ENCODE results near the gene CASKIN1.

The CASKIN1 gene

DNA sequence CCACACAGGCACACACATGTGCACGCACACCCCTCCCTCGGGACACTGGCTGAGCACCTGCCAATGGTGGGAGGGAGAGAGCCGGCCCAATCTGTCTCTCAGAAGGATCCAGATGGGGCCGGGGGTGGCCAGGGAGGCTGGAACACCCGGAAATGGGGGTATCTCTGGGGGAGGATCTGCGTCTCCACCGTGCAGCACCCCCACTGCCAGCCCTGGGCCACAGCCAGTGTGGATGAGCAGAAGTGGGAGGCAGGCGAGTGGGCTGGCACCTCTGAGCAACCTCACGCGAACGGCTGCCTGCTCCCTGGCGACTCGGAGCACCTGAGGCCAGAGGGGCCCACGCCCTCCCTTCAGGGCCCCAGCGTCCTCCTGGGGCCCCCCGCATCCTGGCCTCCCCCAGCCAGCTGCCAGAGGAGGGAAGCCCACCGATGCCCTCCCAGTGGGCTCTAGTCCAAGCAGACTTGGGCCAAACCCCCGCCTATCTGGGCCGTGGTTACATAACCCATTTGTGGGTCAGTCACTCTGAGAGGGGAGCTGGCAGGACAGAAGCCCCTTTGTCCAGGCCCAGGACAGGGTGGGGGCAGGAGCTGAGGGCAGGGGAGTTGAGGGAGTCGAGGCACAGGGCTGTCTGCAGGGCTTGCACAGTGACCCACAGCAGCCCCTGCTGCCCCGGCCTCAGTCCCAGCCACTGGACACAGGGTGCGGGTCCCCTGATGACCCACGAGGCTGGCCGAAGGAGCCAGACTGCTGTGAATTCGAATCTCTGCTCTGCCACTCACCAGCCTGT is 5.6 kb downstream of the CASKIN1 start:
- DNase-seq (ENCODE audit: low spot score) = no peak

DNA sequence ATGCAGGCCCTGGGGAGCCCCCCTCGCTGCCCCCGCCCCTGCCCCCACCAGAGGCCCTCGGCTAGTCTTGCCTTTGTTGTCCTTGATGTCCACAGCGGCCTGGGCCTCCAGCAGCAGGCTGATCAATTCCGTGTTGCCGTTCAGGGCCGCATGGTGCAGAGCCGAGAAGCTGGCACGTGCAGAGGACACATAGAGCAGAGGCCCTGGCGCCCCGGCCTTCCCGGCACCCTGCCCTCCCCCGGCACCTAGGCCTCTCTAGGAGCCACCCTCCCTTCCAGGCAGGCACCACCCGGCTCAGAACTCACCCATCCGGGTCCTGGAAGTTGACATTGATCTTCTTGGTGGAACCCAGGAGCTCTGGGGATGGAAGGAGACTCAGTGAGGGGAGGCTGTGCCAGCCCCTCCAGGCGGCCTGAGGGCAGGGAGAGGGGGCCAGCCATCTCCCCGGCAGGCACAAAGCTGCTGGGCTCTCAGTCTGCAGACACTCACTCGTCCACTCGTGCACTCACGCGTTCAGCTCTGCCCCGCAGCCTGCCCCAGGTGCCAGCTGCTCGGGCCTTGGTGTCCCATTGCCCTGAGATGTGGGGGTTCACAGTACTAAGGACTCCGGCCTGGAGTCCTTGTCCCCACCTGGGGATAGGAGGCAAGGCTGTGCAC is 6.3 kb downstream of the CASKIN1 start:
- no peak for DNase-seq (ENCODE audit: low spot score)

DNA sequence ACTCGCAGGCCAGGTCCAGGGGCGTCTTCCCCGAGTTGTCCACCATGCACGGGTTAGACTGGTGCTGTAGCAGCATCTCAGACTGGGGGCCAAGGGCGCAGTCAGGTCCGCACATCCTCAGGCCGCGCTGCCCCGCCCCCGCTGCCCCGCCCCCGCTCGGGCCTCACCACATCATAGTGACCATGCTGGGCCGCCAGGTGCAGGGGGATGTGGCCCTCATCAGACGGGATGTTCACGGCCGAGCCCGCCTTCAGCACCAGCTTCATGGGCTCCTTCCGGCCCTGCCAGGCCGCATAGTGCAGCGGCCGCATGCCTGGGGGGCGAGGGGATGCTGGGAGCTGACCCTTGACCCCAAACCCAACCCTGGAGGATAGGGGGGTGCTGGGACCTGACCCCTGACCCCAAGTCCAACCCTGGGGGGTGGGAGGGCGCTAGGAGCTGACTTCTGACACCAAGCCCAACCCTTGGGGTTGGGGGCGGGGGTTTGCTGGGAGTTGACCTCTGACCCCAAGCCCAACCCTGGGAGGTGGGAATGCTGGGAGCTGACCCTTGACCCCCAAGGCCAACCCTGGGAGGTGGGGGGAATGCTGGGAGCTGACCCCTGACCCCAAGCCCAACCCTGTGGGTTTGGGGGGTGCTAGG is 7.0 kb downstream of the CASKIN1 start:
- DNase-seq (ENCODE audit: low spot score) = no peak

DNA sequence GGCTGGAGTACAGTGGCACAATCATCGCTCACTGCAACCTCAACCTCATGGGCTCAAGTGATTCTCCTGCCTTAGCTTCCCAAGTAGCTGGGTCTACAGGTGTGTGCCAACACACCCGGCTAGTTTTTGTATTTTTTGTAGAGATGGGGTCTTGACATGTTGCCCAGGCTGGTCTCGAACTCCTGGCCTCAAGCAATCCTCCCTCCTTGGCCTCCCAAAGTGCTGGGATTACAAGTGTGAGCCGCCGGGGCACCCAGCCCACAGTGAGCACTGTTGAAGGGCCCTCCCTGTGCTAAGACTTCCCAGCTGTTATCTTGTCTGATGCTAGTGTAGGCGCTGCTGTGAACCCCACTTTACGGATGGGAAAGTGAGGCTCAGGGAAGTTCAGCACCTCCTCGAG is 8.0 kb downstream of the CASKIN1 start:
- no peak for DNase-seq (ENCODE audit: low spot score)

- no peak for DNase-seq (ENCODE audit: low spot score)
These were observed 9.2 kb downstream of the CASKIN1 start for GRCh38 chr16:2187212-2187611.

GRCh38 chr16:2186505-2186904 is 9.9 kb downstream of the CASKIN1 start:
- no peak for DNase-seq (ENCODE audit: low spot score)

- no peak for DNase-seq (ENCODE audit: low spot score)
These were observed 10.3 kb downstream of the CASKIN1 start for GRCh38 chr16:2186064-2186463.

- no peak for DNase-seq (ENCODE audit: low spot score)
These were observed 11.4 kb downstream of the CASKIN1 start for GRCh38 chr16:2184962-2185361.

DNA sequence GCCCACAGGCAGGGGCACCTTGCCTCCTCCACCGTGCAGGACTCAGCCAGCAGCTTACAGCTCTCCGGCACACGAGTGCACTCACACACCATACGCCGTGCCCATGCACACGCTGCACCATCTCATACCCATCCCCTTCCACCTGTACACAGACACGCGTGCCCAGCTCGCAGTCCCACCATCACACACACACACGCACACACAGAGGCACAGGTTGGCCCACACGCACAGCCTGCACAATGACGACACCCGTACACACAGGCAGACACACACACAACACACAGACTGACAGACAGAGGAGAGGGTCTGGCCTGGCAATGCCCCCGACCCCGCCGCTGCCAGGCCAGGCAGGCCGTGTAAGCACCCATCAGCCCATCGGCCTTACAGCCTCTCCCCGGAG is 12.1 kb downstream of the CASKIN1 start:
- no peak for DNase-seq (ENCODE audit: low spot score)

- DNase-seq (ENCODE audit: low spot score) = no peak
These were observed 12.7 kb downstream of the CASKIN1 start for GRCh38 chr16:2183671-2184070.

- DNase-seq (ENCODE audit: low spot score) = no peak
These were observed 14.5 kb downstream of the CASKIN1 start for GRCh38 chr16:2181952-2182351.

GRCh38 chr16:2180962-2181923 is 15.2 kb downstream of the CASKIN1 start:
- DNase-seq (ENCODE audit: low spot score) = no peak

- no peak for DNase-seq (ENCODE audit: low spot score)
These were observed 15.9 kb downstream of the CASKIN1 start for GRCh38 chr16:2180461-2180860.

DNA sequence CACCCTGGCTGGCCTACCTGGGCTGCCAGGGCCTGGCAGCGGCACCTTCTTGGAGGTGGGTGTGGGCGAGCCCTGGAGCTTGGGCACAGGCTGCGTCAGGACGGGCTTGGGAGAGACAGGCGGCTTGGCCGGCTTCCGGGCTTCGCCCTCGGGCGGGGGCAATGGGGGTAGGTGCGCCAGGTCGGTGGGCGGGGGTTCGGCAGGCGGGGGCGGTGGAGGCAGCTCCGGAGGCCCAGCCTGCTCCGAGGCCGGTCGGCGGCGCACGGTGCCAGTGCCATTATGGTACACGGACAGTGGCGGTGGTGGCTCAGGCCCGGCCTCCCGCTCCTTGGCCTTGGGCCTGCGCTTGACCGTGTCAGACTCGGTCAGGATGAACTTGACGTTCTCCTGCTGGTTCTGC is 16.8 kb downstream of the CASKIN1 start:
- no peak for DNase-seq (ENCODE audit: low spot score)

- DNase-seq (ENCODE audit: low spot score) = no peak
These were observed 17.3 kb downstream of the CASKIN1 start for GRCh38 chr16:2179107-2179501.

- peak; percentile 81 for DNase-seq (ENCODE audit: low spot score)
These were observed 17.9 kb downstream of the CASKIN1 start for GRCh38 chr16:2178321-2179106.

DNA sequence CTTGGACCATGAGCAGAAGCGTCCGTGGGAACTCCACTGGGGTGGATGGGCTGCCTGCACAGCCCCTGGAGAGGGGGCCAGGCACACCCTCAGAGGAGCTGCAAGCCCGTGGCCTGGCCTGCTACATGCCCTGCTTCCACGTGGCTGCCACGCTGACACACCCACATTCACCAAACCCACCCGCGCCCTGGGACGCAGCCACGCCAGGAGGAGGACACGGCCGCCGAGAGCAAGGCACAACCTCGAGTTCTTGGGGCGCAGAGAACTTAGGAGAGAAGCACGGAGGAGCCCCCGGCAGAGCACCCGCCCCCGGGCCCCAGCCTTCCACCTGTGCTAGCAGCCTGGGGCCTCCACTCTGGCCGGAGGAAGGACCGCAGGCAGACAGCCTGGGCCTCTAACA is 18.8 kb downstream of the CASKIN1 start:
- DNase-seq (ENCODE audit: low spot score) = no peak

GRCh38 chr16:2177101-2177500 is 19.3 kb downstream of the CASKIN1 start:
- no peak for DNase-seq (ENCODE audit: low spot score)

- DNase-seq (ENCODE audit: low spot score) = no peak
These were observed 20.4 kb downstream of the CASKIN1 start for GRCh38 chr16:2176047-2176446.

DNA sequence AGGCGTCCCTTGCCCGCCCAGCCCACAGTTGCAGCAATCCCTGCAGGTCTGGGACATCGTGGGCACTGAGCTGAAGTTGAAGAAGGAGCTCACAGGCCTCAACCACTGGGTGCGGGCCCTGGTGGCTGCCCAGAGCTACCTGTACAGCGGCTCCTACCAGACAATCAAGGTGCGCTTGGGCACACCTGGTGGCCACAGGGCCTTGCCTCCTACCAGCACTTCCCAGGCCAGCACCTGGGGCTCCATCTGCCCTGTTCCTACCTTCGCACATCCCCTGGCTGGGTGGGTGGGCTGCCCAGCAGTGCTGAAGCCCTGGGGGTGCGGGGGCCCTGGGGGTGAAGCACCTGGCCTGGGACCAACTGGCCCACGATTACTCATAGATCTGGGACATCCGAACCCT is 21.0 kb downstream of the CASKIN1 start:
- DNase-seq (ENCODE audit: low spot score) = no peak

- DNase-seq (ENCODE audit: low spot score) = no peak
These were observed 21.8 kb downstream of the CASKIN1 start for GRCh38 chr16:2174396-2175131.

Data from ecto neural progenitor cell (in vitro differentiated cells).